Measurements from ENCODE around the gene TBC1D7.

GRCh38 chr6:13370623-13371022 lies 42.3 kb upstream of the TBC1D7 start:
- no peak for TF ChIP-seq CTCF (conservative IDR thresholded peaks at IDR 0.05)
- no peak for TF ChIP-seq EZH2 (IDR thresholded peaks at IDR 0.05; ENCODE audit: low read depth)

Data from PC-9 (cell line).